Measurements from ENCODE around the gene DEGS2. TPM values are rescaled to one million over a fixed set of nuclear protein-coding genes. Genes with fewer than 3 reads are reported as not detected.

The DEGS2 gene
- total RNA-seq, 2 donors from 2014 or later = 7.3 to 10.5 TPM

GRCh38 chr14:100118396-100119011 lies 40.9 kb downstream of the DEGS2 start:
- no peak for DNase-seq
- ATAC-seq = no peak
- no peaks in the 10 kb centered on the region for H3K9me3 ChIP-seq
- no peak for TF ChIP-seq POLR2A (IDR thresholded peaks at IDR 0.05)
- TF ChIP-seq, protein P1, sequence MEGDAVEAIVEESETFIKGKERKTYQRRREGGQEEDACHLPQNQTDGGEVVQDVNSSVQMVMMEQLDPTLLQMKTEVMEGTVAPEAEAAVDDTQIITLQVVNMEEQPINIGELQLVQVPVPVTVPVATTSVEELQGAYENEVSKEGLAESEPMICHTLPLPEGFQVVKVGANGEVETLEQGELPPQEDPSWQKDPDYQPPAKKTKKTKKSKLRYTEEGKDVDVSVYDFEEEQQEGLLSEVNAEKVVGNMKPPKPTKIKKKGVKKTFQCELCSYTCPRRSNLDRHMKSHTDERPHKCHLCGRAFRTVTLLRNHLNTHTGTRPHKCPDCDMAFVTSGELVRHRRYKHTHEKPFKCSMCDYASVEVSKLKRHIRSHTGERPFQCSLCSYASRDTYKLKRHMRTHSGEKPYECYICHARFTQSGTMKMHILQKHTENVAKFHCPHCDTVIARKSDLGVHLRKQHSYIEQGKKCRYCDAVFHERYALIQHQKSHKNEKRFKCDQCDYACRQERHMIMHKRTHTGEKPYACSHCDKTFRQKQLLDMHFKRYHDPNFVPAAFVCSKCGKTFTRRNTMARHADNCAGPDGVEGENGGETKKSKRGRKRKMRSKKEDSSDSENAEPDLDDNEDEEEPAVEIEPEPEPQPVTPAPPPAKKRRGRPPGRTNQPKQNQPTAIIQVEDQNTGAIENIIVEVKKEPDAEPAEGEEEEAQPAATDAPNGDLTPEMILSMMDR (IDR thresholded peaks at IDR 0.05) = no peak
- intact Hi-C loops (cut with DNase I) = no loop called here
- no peaks in the 10 kb centered on the region for H3K4me1 ChIP-seq
- H3K4me3 ChIP-seq = no peak overlapping the region
- no peaks in the 10 kb centered on the region for H3K36me3 ChIP-seq (replicated peaks in 1 of 2; ENCODE audit: insufficient read depth in 1 of 2, low read depth in 2 of 2)
- 78 to 91% methylated on average over 4 to 7 of the region's 7 CpGs for WGBS, 2 donors
- H3K27ac ChIP-seq = no peak overlapping the region
- no peaks in the 10 kb centered on the region for H3K27me3 ChIP-seq

- H3K4me3 ChIP-seq = no peak overlapping the region
These were observed 41.6 kb downstream of the DEGS2 start for GRCh38 chr14:100117633-100118395.

DNA sequence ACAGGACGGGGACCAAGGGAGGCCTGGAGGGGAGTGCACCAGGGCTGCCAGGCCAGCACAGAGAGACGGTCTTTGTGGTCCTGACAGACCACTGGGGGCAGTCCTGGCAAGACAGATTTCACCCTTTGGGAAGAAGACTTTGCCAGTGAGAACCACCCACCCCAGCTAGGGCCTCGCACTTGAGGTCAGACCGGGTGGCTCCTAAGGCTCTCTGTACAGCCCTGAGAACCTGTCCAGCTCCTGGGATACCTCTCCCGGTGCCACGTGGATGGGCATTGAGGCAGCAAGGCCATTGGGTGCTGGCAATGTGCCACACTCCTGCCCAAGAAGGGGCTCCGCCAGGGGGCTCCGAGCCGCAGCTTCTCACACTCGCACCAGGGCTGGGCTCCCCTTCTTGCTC lies 42.4 kb downstream of the DEGS2 start:
- intact Hi-C loops (cut with DNase I) = no loop called here

More at GRCh38 chr14:100117633-100118395, 41.6 kb downstream of the DEGS2 start:
- Histone ChIP-seq H3K9me3 (no peaks in the 10 kb centered on the region), H3K27ac (no peak overlapping the region), H3K4me1 (no peaks in the 10 kb centered on the region), H3K36me3 (replicated peaks in 1 of 2; ENCODE audit: insufficient read depth in 1 of 2, low read depth in 2 of 2) (no peaks in the 10 kb centered on the region), H3K27me3 (no peaks in the 10 kb centered on the region)
- intact Hi-C loops (cut with DNase I) = no loop called here
- 88% methylated on average over 14 of the region's 14 CpGs for WGBS, 2 donors
- no peak for DNase-seq
- ATAC-seq = no peak
- TF ChIP-seq, protein P1 (IDR thresholded peaks at IDR 0.05) = no peak
- TF ChIP-seq POLR2A (IDR thresholded peaks at IDR 0.05) = no peak

DNA sequence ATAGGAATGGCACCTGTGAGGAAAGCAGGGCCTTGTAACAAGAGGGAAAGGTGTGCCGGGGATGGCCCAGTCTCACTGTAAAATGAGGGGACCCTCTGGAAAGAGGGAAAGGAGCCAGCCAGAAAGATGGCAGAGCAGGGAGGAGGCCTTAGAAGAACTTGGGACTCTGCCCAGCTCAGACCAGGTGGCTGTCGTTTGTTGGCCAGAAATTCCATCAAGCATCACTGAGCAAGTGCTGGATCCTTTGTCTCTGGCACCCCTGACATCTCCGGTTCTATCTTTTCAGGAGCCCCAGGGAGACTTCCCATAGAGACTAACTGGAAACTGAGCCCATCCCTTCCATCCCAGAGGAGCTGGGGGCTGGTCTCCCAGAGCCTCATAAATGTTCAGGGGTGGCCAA lies 43.3 kb downstream of the DEGS2 start:
- no peak for ATAC-seq
- DNase-seq = no peak
- H3K36me3 ChIP-seq (replicated peaks in 1 of 2; ENCODE audit: insufficient read depth in 1 of 2, low read depth in 2 of 2) = no peaks in the 10 kb centered on the region
- 67 to 89% methylated on average over 3 of the region's 3 CpGs for WGBS, 2 donors
- H3K27me3 ChIP-seq = no peaks in the 10 kb centered on the region
- no peaks in the 10 kb centered on the region for H3K9me3 ChIP-seq
- peaks cover 6% of the 10 kb centered on the region for H3K4me1 ChIP-seq
- H3K27ac ChIP-seq = no peak overlapping the region
- intact Hi-C loops (cut with DNase I) = no loop called here
- TF ChIP-seq, protein P1 (IDR thresholded peaks at IDR 0.05) = no peak
- no peak for TF ChIP-seq POLR2A (IDR thresholded peaks at IDR 0.05)
- no peak overlapping the region for H3K4me3 ChIP-seq

More for the DNA sequence above, 42.4 kb downstream of the DEGS2 start:
- no peaks in the 10 kb centered on the region for H3K27me3 ChIP-seq
- no peaks in the 10 kb centered on the region for H3K36me3 ChIP-seq (replicated peaks in 1 of 2; ENCODE audit: insufficient read depth in 1 of 2, low read depth in 2 of 2)
- H3K4me1 ChIP-seq = peaks cover 1% of the 10 kb centered on the region
- 92 to 96% methylated on average over 10 of the region's 10 CpGs for WGBS, 2 donors
- H3K4me3 ChIP-seq = no peak overlapping the region
- no peaks in the 10 kb centered on the region for H3K9me3 ChIP-seq
- peak in 1 of 4 donors; percentile 11 for DNase-seq
- no peak for TF ChIP-seq POLR2A (IDR thresholded peaks at IDR 0.05)
- TF ChIP-seq, protein P1 (IDR thresholded peaks at IDR 0.05) = no peak
- no peak for ATAC-seq
- H3K27ac ChIP-seq = no peak overlapping the region

Data from body of pancreas (tissue), 4 donors.